ENCODE measurements around the gene CXCR6. TPM values are rescaled to one million over a fixed set of nuclear protein-coding genes. Genes with fewer than 3 reads are reported as not detected.

The CXCR6 gene
- polyA plus RNA-seq, 2 of the 4 experiments (the other 2 are of a cell fraction) = not detected

- H3K4me2 ChIP-seq = no peak overlapping the region
- no peaks in the 10 kb centered on the region for H3K9me3 ChIP-seq
- DNase-seq (ENCODE audit: low read depth in 1 of 2, low spot score in 1 of 2) (no peak), FAIRE-seq (no peak), ATAC-seq (no peak)
- H3K4me3 ChIP-seq = no peak overlapping the region
- TF ChIP-seq CEBPB (IDR thresholded peaks at IDR 0.05) (no peak), ELK1 (IDR thresholded peaks at IDR 0.05; ENCODE audit: low read depth, low read length) (no peak), REST (IDR thresholded peaks at IDR 0.05) (no peak), PBX3 (IDR thresholded peaks at IDR 0.05) (no peak), SREBF2 (IDR thresholded peaks at IDR 0.05) (no peak), GATA3 (IDR thresholded peaks at IDR 0.05; ENCODE audit: borderline replicate concordance) (no peak), MYC (IDR thresholded peaks at IDR 0.05; ENCODE audit: borderline replicate concordance, low read length) (no peak), NFE2L2 (conservative IDR thresholded peaks at IDR 0.05; ENCODE audit: low read length) (no peak), HMGXB4 (CRISPR knock-in tag; IDR thresholded peaks at IDR 0.05; ENCODE audit: borderline replicate concordance) (no peak), FOSL2 (IDR thresholded peaks at IDR 0.05) (no peak), FOSL2 (CRISPR knock-in tag; IDR thresholded peaks at IDR 0.05) (no peak), MAX (IDR thresholded peaks at IDR 0.05) (no peak), TP53 (CRISPR knock-in tag; IDR thresholded peaks at IDR 0.05) (no peak)
- WGBS (ENCODE audit: missing lambda C conversion rate) = 79% methylated on average over 12 of the region's 13 CpGs
- ChIA-PET CTCF (interaction anchor here (0.8 kb wide), 1 partner anchor 171 kb away, joined by 4 read pairs; no protein-coding TSS in a partner anchor), POLR2A (no interaction called here)
- H3K4me1 ChIP-seq = no peaks in the 10 kb centered on the region
- no peak overlapping the region for H3K27ac ChIP-seq
Measured at GRCh38 chr3:45907769-45908705, 35.2 kb upstream of the CXCR6 start.

GRCh38 chr3:45908761-45909160, 34.5 kb upstream of the CXCR6 start:
- Histone ChIP-seq H3K4me1 (no peaks in the 10 kb centered on the region), H3K27ac (no peak overlapping the region), H3K4me3 (no peak overlapping the region), H3K9me3 (no peaks in the 10 kb centered on the region), H3K4me2 (no peak overlapping the region)
- CTCF ChIA-PET = no interaction called here
- FAIRE-seq (no peak), DNase-seq (ENCODE audit: low read depth in 1 of 2, low spot score in 1 of 2) (no peak), ATAC-seq (no peak)
- no peak for TF ChIP-seq BHLHE40 (IDR thresholded peaks at IDR 0.05; ENCODE audit: low read depth, low read length)
- no peak for TF ChIP-seq HDAC2 (IDR thresholded peaks at IDR 0.05)
- no peak for TF ChIP-seq TFCP2L1 (CRISPR knock-in tag; IDR thresholded peaks at IDR 0.05)
- no peak for TF ChIP-seq EP300 (IDR thresholded peaks at IDR 0.05)
- TF ChIP-seq FOXS1 (CRISPR knock-in tag; IDR thresholded peaks at IDR 0.05) = no peak
- TF ChIP-seq ZC3H11A (IDR thresholded peaks at IDR 0.05) = no peak
- TF ChIP-seq ZSCAN20 (CRISPR knock-in tag; IDR thresholded peaks at IDR 0.05) = no peak
- TF ChIP-seq ELK1 (IDR thresholded peaks at IDR 0.05; ENCODE audit: low read depth, low read length) = no peak
- no peak for TF ChIP-seq KDM5A (IDR thresholded peaks at IDR 0.05)
- no peak for TF ChIP-seq POLR2AphosphoS2 (conservative IDR thresholded peaks at IDR 0.05; ENCODE audit: low read length)
- no peak for TF ChIP-seq KDM1A (IDR thresholded peaks at IDR 0.05; ENCODE audit: low read depth)
- TF ChIP-seq CHD2 (IDR thresholded peaks at IDR 0.05; ENCODE audit: low read length, partially characterized antibody) = no peak
- no peak for TF ChIP-seq MAX (IDR thresholded peaks at IDR 0.05)
- TF ChIP-seq RFX5 (IDR thresholded peaks at IDR 0.05) = no peak
- TF ChIP-seq NR3C1 (IDR thresholded peaks at IDR 0.05) = no peak
- TF ChIP-seq RARB (CRISPR knock-in tag; IDR thresholded peaks at IDR 0.05) = no peak
- TF ChIP-seq MYC (IDR thresholded peaks at IDR 0.05; ENCODE audit: borderline replicate concordance, low read length) = no peak
- TF ChIP-seq HOXB13 (CRISPR knock-in tag; IDR thresholded peaks at IDR 0.05; ENCODE audit: low read depth) = no peak
- TF ChIP-seq HEYL (CRISPR knock-in tag; IDR thresholded peaks at IDR 0.05) = no peak
- WGBS (ENCODE audit: missing lambda C conversion rate) = 92% methylated on average over 7 of the region's 7 CpGs
- POLR2A ChIA-PET = no interaction called here
